OCI-LY7 (cell line): ENCODE results near the gene HHEX.

Source experiments
- EZH2phosphoT487 ChIP-seq: fragments of 200-600 bp; sonication (generic); IDR thresholded peaks from 2 replicates; pipeline ENCODE4 v1.6.1; 2018; ENCODE audit warnings: low read depth, borderline replicate concordance, mild to moderate bottlenecking, mixed run types, antibody characterized with exemption, low read length, moderate library complexity, mixed read lengths
- TF ChIP-seq, protein P1 (sequence below): fragments of 200-600 bp; sonication (generic); conservative IDR thresholded peaks from 2 replicates; pipeline ENCODE4 v1.5.1; 2014; ENCODE audit warnings: mild to moderate bottlenecking, antibody characterized with exemption, low read length, moderate library complexity, mixed read lengths

DNA sequence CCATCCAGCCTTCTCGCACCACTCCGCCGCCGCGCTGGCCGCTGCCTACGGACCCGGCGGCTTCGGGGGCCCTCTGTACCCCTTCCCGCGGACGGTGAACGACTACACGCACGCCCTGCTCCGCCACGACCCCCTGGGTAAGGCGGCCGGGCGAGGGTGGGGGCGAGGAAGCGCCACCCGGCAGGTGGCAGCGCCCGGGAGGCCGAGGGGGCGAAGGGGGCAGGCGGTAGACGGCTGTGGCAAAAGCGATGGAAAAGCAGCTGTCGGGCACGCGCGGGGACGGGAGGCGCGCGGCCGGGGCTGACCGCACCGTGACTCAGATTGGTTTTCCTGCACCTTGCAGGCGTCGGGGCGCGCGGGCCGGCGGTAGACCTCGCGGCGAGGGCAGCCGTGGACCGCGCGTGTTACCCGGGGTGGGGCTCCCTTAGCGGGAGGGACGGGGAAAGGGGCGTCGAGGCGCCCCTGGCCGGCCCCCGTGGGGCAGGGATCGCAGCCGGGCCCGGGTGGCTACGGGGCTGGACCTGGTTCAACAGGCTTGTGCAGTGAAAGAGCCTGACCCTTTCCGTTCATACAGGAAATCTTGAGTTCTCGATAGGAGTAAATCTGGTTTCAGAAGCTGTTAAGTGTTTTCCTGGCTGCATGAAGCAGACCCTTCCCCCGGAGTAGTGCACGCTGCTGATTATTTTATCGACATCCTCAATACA lies 608 bp downstream of the HHEX start:
- TF ChIP-seq, protein P1, sequence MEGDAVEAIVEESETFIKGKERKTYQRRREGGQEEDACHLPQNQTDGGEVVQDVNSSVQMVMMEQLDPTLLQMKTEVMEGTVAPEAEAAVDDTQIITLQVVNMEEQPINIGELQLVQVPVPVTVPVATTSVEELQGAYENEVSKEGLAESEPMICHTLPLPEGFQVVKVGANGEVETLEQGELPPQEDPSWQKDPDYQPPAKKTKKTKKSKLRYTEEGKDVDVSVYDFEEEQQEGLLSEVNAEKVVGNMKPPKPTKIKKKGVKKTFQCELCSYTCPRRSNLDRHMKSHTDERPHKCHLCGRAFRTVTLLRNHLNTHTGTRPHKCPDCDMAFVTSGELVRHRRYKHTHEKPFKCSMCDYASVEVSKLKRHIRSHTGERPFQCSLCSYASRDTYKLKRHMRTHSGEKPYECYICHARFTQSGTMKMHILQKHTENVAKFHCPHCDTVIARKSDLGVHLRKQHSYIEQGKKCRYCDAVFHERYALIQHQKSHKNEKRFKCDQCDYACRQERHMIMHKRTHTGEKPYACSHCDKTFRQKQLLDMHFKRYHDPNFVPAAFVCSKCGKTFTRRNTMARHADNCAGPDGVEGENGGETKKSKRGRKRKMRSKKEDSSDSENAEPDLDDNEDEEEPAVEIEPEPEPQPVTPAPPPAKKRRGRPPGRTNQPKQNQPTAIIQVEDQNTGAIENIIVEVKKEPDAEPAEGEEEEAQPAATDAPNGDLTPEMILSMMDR = no peak
- 0 out of 2 replicates have a peak, but pooled peaks have one; percentile 13 for TF ChIP-seq EZH2phosphoT487
